HEK293T (cell line): ENCODE results near the gene LRRC4C.
"Not testable (repeated sequence)": the region's sequence is repeated elsewhere in the genome, so short reads cannot be mapped to it uniquely, and the experiment has no call there.

Experiments
- CTCF ChIA-PET: fragments of 350-600 bp; formaldehyde crosslinking; extraction: SDS; loops from one replicate; lab custom pipeline; 2021; ENCODE audit warnings: antibody characterized with exemption, inconsistent platforms; lab: Yijun Ruan, JAX
- POLR2A ChIA-PET: fragments of 350-600 bp; formaldehyde crosslinking; extraction: SDS; loops from one replicate; lab custom pipeline; 2020; ENCODE audit warnings: antibody characterized with exemption, inconsistent platforms; lab: Yijun Ruan, JAX
- DNase-seq: peaks from one replicate; pipeline ENCODE4 v3.0.0; 2012; ENCODE audit warnings: mixed read lengths; ENCODE audit errors: extremely low spot score
- ARNT ChIP-seq: fragments of 450-650 bp; IDR thresholded peaks from 2 replicates; pipeline ENCODE4 v1.6.1; 2017; ENCODE audit warnings: mild to moderate bottlenecking
- BHLHE40 ChIP-seq: fragments of 450-650 bp; IDR thresholded peaks from 2 replicates; pipeline ENCODE4 v1.6.1; 2016; ENCODE audit warnings: mild to moderate bottlenecking, moderate library complexity, borderline replicate concordance
- CTBP1 ChIP-seq: fragments of 450-650 bp; IDR thresholded peaks from 2 replicates; pipeline ENCODE4 v1.6.1; 2016; ENCODE audit warnings: borderline replicate concordance
- ELF4 ChIP-seq: fragments of 450-650 bp; IDR thresholded peaks from 2 replicates; pipeline ENCODE4 v1.6.1; 2017; ENCODE audit warnings: antibody characterized with exemption
- FOXA1 ChIP-seq: fragments of 450-650 bp; IDR thresholded peaks from 2 replicates; pipeline ENCODE4 v1.6.1; 2016; ENCODE audit warnings: mild to moderate bottlenecking
- FOXK2 ChIP-seq: fragments of 450-650 bp; IDR thresholded peaks from 2 replicates; pipeline ENCODE4 v1.6.1; 2016; ENCODE audit warnings: mild to moderate bottlenecking
- FOXM1 ChIP-seq: fragments of 450-650 bp; IDR thresholded peaks from 2 replicates; pipeline ENCODE4 v1.6.1; 2017; ENCODE audit warnings: mild to moderate bottlenecking, borderline replicate concordance
- HDGF ChIP-seq: fragments of 450-650 bp; IDR thresholded peaks from 2 replicates; pipeline ENCODE4 v1.6.1; 2017; ENCODE audit warnings: antibody characterized with exemption, borderline replicate concordance
- L3MBTL2 ChIP-seq: fragments of 450-650 bp; conservative IDR thresholded peaks from 2 replicates; pipeline ENCODE4 v1.6.1; 2016; ENCODE audit warnings: mild to moderate bottlenecking
- LEF1 ChIP-seq: fragments of 450-650 bp; IDR thresholded peaks from 2 replicates; pipeline ENCODE4 v1.6.1; 2017; ENCODE audit warnings: mild to moderate bottlenecking, borderline replicate concordance
- NFRKB ChIP-seq: fragments of 450-650 bp; IDR thresholded peaks from 2 replicates; pipeline ENCODE4 v1.6.1; 2016; ENCODE audit warnings: mild to moderate bottlenecking, moderate library complexity
- PKNOX1 ChIP-seq: fragments of 450-650 bp; IDR thresholded peaks from 2 replicates; pipeline ENCODE4 v1.6.1; 2016
- SP1 ChIP-seq: fragments of 450-650 bp; IDR thresholded peaks from 2 replicates; pipeline ENCODE4 v1.6.1; 2017
- SUZ12 ChIP-seq: fragments of 450-650 bp; IDR thresholded peaks from 2 replicates; pipeline ENCODE4 v1.6.1; 2016; ENCODE audit warnings: mild to moderate bottlenecking
- TARDBP ChIP-seq: fragments of 450-650 bp; IDR thresholded peaks from 2 replicates; pipeline ENCODE4 v1.6.1; 2016
- ZNF384 ChIP-seq: fragments of 450-650 bp; IDR thresholded peaks from 2 replicates; pipeline ENCODE4 v1.6.1; 2016

LRRC4C gene

GRCh38 chr11:41039592-41039991 is 419.9 kb downstream of the LRRC4C start:
- DNase-seq, result no peak
- CTCF ChIA-PET, result no interaction called here

GRCh38 chr11:41031551-41032060 is 427.8 kb downstream of the LRRC4C start:
- TF ChIP-seq PKNOX1 (no peak), FOXM1 (no peak), SP1 (no peak), ZNF384 (no peak), FOXK2 (no peak), HDGF (no peak), FOXA1 (no peak), ELF4 (no peak), CTBP1 (no peak), SUZ12 (no peak), BHLHE40 (no peak)
- ChIA-PET POLR2A (no interaction called here), CTCF (no interaction called here)
- no peak for DNase-seq

More at GRCh38 chr11:41039592-41039991, 419.9 kb downstream of the LRRC4C start:
- TF ChIP-seq ARNT (no peak), CTBP1 (no peak), SP1 (no peak), NFRKB (no peak), SUZ12 (no peak), ELF4 (no peak), ZNF384 (no peak)
- POLR2A ChIA-PET, result no interaction called here

GRCh38 chr11:41020259-41020658 is 439.2 kb downstream of the LRRC4C start:
- no peak for DNase-seq
- ChIA-PET POLR2A (no interaction called here), CTCF (no interaction called here)
- TF ChIP-seq FOXA1 (no peak), L3MBTL2 (no peak), PKNOX1 (no peak), TARDBP (no peak), ARNT (no peak), LEF1 (no peak), ZNF384 (no peak), CTBP1 (no peak), SP1 (no peak), HDGF (no peak), ELF4 (no peak), FOXM1 (no peak), NFRKB (no peak), BHLHE40 (no peak), FOXK2 (no peak), SUZ12 (no peak)

- DNase-seq, POLR2A ChIA-PET, CTCF ChIA-PET: not testable (repeated sequence)
These were observed 439.8 kb downstream of the LRRC4C start for GRCh38 chr11:41019666-41020065.

GRCh38 chr11:41018224-41018623 is 441.2 kb downstream of the LRRC4C start:
- CTCF ChIA-PET, result interaction anchor here (0.7 kb wide), 1 partner anchor 183 kb away, joined by 3 read pairs; no protein-coding TSS in a partner anchor
- TF ChIP-seq L3MBTL2 (no peak), HDGF (no peak), FOXM1 (no peak), LEF1 (no peak)
- POLR2A ChIA-PET, result no interaction called here
- no peak for DNase-seq

GRCh38 chr11:41010361-41011050 is 448.9 kb downstream of the LRRC4C start:
- no peak for DNase-seq
- ChIA-PET CTCF (no interaction called here), POLR2A (no interaction called here)
- TF ChIP-seq FOXA1 (no peak), CTBP1 (no peak), SUZ12 (no peak), ELF4 (no peak), BHLHE40 (no peak), ZNF384 (no peak), HDGF (no peak), FOXK2 (no peak), ARNT (no peak)

- ChIA-PET CTCF (no interaction called here), POLR2A (no interaction called here)
- TF ChIP-seq FOXM1 (no peak), ZNF384 (no peak), NFRKB (no peak), SP1 (no peak), L3MBTL2 (no peak), BHLHE40 (no peak), FOXA1 (no peak), ARNT (no peak), LEF1 (no peak), PKNOX1 (no peak), SUZ12 (no peak), FOXK2 (no peak), CTBP1 (no peak), TARDBP (no peak), ELF4 (no peak), HDGF (no peak)
These were observed 453.5 kb downstream of the LRRC4C start for GRCh38 chr11:41005986-41006385.

More at GRCh38 chr11:41005986-41006385, 453.5 kb downstream of the LRRC4C start:
- DNase-seq, result no peak
